ENCODE data around the gene TMEM132E.

TMEM132E gene

DNA sequence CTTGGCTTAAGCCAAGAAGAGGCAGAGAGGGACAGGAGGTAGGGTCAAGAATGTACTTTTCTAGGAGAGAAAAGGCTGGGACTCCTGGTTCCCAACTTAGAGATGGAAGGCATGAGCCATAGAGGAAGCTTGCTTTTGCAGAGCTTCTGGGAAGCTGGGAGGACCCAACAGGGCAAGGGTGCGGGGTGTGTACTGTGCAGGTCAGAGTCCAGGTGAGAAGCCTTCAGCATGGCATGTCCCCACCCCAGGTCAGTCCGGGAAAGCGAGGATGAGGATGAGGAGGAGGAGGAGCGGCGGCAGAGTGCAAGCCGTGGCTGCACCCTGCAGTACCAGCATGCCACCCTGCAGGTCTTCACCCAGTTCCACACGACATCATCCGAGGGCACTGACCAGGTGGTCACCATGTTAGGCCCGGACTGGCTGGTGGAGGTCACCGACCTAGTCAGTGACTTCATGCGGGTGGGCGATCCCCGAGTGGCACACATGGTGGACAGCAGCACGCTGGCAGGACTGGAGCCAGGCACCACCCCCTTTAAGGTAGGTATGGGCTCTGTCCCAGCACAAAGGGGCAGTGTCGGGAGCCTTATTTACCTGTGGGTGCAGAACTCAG lies 55.3 kb downstream of the TMEM132E start:
- no peak for DNase-seq (ENCODE audit: low spot score)

DNA sequence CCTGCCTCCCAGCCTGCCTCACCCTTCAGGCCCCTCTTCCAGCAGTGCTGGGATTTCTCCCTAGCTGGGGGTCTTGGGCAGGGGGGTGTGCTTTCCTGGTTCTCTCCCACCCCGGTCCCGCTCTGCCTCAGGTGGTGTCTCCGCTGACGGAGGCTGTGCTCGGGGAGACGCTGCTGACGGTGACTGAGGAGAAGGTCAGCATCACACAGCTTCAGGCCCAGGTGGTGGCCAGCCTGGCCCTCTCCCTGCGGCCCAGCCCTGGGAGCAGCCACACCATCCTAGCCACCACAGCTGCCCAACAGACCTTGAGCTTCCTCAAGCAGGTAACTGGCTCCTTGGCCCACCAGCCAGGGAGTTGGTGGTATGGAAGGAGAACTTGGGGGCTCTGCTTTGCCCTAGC lies 56.5 kb downstream of the TMEM132E start:
- no peak for DNase-seq (ENCODE audit: low spot score)

DNA sequence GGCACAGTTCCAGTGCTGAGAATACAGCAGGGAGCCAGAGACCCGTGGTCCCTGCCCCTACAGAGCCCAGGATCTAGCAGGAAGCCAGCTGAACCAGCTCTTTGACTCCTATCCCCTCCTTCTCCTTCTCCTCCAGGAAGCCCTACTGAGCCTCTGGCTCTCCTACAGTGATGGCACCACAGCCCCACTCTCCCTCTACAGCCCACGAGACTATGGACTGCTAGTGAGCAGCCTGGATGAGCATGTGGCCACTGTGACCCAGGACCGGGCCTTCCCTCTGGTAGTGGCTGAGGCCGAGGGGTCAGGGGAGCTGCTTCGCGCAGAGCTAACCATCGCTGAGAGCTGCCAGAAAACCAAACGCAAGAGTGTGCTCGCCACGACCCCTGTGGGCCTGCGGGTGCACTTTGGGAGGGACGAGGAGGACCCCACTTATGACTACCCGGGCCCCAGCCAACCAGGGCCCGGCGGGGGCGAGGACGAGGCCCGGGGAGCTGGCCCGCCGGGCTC lies 57.7 kb downstream of the TMEM132E start:
- no peak for DNase-seq (ENCODE audit: low spot score)

DNA sequence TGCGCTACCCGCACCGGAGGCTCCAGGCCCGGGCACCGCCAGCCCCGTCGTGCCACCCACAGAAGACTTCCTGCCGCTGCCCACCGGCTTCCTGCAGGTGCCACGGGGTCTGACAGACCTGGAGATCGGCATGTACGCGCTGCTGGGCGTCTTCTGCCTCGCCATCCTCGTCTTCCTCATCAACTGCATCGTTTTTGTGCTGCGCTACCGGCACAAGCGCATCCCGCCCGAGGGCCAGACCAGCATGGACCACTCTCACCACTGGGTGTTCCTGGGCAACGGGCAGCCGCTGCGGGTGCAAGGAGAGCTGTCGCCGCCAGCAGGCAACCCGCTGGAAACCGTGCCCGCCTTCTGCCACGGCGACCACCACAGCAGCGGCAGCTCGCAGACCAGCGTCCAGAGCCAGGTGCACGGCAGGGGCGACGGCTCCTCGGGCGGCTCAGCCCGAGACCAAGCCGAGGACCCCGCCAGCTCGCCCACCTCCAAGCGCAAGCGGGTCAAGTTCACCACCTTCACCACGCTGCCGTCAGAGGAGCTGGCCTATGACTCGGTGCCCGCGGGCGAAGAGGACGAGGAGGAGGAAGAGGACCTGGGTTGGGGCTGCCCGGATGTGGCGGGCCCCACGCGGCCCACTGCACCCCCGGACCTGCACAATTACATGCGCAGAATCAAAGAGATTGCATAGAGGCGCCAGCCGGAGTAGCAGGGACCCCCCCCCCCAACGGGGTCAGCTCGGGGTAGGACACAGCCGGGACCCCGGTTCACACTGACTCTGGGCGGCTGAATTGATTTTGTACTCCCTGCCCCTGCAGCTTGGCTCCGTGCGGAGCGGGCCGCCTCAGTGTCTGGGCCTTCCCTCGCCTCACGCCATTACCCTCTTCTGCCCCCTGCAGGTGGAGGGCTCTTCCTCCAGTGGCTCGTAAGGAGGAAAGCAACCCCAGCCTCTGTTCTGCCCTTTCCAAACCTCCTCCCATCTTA lies 58.5 kb downstream of the TMEM132E start:
- DNase-seq (ENCODE audit: low spot score), result peak; percentile 87

DNA sequence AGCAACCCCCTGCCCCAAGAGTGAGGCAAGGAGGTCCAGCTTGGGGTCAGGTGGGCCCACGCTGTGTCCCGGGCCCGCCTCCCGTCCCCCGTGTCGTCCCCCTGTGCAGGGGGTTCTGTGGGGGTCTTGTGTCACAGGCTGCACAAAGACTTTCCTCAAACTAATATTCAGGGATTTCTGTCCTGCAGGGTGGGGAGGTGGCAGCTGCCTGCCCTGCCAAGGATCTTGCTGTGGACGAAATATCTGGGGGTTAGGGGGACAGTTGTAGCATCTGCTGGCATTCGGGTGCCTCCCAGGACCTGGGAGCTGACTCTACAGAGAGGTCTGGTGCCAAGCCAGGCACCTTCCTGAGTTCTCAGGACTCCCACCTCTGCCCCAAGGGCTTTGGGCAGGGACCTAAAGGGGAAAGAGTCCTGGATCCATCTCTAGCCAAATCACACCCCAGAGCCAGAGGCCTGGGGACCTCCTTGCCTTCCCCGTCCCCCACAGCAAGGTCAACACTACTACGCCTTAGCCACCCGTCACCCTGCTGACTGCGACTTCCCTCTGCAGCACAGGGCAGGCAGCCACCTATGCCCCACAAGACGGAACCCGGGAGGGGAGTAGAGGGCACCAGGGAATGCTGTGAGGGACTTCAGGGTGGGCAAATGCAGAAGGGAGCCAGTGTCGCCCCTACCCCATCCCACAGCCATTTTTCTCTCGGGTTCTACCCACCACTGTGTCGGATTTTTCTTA lies 59.3 kb downstream of the TMEM132E start:
- no peak for DNase-seq (ENCODE audit: low spot score)

DNA sequence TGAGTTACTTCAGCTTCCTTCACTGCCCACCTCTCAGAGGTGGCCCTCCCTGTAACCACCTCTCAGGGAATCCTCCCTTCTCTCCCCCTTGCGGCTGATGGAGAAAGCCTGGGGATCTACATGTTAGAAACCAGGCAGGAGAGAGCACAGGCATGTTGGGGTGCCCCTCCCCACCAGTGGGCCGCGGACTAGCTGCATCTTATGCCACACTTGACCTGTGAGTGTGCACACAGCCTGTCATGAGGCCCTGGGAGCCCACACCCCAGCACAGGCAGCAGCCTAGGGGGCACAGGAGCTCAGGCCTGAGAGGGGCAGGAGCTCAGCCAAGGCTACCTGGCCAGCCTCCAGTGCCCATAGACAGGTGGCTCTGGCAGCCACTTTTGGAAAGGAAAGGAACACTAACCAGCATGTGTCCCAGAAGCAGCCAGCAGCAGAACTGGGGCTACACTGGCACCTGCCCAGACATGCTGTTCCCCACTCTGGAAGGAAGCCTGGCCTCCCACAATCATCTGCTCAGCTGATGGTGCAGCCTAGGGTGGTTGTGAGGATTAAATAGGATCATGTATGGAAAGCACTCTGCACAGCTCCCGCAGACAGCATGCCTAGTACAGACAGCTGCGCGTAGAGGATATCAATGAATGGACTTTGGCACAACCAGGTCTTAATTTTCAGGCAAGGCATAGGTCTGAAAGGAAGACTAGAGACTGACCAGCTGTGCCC lies 60.5 kb downstream of the TMEM132E start:
- DNase-seq (ENCODE audit: low spot score), result no peak

DNA sequence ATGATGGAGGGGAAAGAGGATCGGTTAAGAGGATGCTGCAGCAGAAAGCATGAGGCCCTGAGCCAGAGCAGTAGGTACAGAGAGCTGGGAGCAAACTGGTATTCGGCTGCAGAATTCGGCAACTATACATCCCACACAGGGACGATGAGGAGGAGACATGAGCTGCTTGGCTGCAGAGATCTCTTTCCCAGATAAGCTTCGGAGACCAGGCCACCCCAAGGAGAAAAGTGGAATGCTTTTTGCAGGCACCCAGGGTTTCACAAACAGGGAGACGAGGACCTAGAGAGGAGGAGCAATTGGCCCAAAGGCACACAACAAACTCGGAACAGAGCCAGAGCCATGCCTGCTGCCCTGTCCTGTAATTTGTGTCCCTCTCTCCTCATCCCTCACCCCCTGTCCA lies 62.0 kb downstream of the TMEM132E start:
- DNase-seq (ENCODE audit: low spot score), result no peak

DNA sequence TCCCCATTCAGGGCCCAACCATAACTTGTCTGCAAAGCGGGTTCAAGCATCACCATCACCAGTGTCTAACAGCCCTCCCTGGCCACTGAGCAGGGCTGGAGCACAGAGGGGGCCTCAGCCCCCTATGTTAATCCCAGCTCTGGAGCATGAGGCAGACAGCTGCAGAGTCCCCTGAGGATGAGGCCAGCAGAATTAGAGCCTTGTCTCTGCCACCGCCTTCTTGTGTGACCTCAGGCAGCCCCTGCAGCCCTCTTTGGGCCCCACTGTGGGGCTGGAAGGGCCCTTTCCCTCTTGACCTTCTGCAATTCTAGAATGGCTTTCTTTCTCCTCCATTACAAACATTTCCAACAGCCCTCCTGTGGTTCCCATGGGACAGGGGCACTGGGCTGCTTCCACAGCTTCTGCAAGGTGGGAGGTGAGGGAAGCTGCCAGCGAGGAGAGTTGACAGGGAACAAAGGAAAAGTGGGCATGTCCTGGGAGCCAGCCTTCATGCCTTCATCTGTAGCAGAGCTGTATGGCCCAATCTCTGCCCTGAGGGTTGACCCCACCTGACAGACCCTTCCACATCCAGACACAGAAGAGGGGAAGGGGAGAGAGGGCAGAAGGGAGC lies 65.7 kb downstream of the TMEM132E start:
- no peak for DNase-seq (ENCODE audit: low spot score)

DNA sequence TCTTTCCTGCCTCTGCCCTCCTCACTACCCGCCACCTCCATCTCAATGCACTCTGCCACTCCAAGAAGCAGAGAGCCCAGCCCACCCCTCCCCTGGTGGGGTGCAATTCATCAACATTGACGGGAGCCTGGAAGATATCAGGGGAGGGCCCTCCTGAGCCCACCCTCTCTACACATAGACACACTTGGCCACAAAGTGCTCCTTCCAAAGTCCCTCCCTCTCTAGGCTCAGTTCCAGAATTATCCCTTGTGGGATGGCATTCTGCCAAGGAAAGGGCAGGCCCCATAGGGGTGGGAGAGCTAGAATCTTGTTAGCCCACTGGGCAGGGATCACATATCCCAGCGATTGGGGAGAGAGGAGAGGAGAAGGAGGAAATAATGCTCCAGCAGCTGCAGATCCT lies 66.2 kb downstream of the TMEM132E start:
- no peak for DNase-seq (ENCODE audit: low spot score)

DNA sequence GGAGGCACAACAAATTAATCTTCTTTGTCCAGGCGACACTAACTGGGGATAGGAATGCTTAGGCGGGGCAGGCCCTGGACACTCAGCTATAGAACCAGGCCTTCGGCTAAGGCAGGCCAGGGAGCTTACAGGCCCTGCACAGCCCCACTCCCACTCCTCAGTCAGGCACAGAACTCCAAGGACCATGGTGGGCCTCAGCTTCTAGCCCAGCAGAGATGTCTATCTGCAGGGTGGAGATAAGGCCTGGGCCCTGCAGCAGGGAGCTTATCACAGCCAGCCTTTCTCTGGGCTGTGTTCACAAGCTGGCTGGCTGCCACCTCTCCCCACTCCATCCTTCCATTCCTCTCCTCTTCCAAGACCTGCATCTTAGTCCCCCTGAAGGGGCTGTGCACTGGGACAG lies 68.1 kb downstream of the TMEM132E start:
- no peak for DNase-seq (ENCODE audit: low spot score)

DNA sequence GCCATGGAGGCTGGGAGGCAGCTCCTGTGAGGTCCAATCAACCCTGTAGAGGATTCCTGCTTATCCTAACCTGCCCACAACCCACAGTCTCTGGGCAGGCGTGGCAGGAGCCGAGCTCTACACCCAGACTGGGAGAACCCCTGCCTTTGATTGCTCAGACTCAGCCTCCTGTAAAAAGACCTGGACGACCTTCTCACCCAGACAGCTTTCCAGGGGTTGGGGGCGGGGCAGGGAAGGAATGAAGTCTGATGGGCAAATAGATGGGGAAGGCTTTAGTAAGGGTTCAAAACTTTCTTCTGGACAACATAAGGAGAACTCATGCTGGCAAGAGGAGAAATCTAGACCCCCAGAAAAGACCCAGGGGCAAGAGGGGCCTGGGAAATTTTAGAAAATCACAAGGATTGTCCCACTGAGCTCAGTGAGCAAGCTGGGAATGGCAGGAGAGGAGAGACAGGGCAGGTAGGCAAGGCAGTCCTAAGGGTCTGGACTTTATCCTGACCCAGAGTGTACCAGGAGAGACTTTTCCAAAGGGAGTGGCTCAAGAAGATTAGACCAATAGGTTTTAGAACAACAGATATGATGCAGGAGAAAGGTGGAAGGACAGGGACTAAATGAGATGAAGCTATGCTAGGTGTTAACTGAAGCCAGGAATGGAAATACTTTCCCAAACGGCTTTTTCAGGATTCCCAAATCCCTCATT lies 70.8 kb downstream of the TMEM132E start:
- no peak for DNase-seq (ENCODE audit: low spot score)

DNA sequence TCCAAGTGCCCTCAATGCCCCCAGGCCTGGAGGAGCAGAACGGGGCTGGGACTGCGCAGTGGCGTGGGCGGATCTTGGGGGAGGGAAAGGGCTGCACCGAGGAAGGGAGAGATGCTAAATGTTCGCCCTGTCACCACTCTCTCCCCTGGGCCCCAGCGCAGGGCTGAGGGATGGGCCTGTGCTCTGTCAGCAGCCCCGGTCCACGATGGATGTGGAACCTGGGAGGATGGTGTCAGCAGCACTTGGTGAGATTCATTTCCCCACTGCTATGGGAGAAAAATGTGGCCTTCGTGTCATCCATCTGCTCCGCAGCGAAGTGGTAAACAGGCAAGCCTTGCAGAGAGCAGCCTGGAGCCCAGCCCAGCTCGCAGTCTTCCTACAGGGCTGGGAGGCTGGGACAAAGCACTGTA lies 72.0 kb downstream of the TMEM132E start:
- no peak for DNase-seq (ENCODE audit: low spot score)

DNA sequence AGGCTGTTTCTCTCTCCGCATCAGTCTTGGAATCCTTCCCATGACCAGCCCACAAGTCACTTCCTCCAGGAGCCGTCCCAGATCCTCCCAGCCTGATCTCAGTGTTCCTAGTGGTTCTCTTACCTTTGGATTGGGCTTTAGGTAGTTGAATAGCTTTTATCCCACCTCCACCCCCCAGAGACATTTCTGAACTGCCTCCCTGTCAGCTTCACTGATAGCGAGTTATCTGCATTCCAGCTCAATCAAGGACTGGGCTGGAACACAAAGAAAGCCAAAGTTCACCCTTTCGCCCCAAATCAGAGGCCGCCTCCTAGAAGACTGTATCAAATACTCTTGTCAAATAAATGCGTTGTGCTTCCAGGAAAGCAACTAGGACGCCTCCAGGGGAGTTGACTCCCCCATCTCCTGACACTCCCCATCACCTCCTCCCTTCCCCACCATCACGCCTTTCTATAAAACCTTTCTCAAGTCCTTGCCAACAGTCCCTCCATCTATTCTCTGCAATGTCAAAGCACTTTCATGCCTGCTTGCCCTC lies 72.7 kb downstream of the TMEM132E start:
- no peak for DNase-seq (ENCODE audit: low spot score)

DNA sequence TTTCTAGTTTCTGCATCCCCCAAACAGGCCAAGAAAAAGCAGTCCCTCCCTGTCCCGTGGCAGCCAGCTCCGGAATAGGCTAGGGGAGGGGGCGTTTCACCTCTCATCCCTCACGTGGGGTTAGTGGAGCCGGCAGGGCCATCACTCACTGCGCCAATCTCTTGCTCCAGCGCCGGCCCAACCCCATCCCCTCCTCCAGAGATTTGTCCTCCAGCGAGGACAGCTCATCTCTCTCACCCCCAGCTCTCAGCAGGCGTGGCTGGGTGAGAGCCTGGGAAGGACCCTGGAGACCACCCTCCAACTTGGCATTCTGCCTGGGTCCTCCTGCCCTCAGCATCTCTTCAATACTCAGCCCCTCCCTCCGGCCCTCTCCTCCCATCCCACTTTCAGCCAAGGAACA lies 74.1 kb downstream of the TMEM132E start:
- no peak for DNase-seq (ENCODE audit: low spot score)

DNA sequence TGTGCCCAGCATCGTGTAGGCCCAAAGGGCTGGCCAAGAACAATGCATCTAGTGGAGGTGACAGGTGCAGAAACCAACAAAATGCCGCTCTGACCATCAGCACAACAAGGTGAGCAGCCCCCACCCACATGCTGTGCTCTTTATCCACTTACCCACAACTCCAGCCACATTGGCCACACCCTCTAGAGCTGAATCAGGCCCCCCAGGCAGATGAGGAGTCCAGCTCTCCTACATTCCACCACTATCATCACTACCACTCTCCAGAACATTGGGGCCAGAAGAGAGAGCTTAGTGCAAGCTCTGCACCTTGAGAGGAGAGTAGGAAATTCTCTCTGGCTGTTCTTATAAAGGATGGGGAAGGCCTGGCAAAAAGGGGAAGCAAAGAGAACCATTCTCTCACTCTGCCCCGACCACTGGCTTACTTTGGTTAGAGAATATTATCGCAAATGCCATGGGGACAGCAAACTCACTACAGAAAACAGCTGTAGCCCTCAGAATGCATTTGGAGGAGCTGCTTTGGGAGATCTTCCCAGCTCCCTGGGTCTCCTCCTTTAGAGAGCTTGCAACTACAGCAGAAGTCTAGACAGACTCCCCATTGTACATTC lies 75.0 kb downstream of the TMEM132E start:
- no peak for DNase-seq (ENCODE audit: low spot score)

DNA sequence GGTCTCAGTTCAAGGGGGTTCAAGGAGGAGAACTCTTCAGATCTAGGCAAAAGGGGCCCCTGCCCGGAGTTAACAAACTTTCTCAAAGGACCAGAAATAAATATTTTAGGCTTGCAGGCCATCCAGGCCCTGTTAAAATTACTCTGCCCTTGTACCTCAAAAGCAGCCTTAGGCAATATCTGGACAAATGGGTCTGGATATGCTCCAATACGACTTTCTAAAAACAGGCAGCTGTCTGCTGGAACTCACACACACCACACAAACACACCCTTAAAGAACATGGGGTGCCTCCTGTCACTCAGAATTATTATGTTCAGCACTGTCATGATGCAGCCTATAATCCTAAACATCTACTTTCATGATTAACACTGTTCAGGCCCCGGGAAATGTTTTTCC lies 75.5 kb downstream of the TMEM132E start:
- no peak for DNase-seq (ENCODE audit: low spot score)

DNA sequence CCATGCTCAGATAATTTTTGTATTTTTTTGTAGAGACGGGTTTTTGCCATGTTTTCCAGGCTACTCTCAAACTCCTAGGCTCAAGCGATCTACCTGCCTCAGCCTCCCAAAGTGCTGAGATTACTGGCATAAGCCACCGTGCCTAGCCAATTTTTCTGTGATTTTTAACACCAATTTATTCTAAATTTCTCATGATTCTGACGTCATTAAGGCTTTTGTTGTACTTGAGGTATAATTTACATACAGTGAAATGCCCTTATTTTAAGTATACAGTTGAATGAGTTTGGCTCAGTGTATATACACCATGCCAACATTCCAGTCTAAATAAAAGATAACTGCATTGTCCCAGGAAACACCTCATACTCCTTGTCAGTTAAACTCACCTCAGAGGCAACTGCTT lies 77.4 kb downstream of the TMEM132E start:
- DNase-seq (ENCODE audit: low spot score), result no peak

DNA sequence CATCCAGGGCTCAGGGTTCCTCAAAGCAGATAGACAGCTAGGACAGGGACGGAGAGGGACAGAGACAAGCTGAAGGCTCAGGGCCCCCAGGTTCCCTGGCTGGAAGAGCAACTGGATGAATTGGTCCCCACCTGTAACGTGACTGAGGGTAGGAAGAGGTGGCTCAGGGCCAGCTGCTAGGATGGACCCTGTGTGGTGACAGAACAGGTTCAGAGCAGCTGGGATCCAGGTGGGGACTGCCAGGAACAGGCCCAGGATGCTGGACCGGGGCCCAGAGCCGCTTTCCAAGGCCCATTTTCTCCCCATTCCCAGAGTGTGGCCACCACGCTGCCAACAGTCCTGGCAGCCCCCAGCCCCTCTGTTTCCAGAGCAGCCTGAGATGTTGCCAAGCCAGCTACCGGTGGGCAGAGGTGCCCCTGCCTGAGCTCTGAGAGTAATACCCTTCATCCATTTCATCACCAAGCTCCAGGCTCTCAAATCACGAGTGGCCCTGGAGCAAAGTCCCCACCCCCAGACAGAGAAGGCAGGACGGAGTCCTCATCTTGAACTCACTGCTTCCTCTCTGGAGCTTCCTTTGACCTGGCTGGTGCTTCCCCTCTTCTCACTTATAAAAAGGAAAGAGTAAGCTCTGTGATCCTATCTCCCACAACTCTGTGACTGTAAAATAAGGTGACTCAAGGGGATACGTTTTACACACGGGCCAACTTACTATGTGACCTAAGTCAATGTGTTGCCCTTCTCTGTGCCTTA lies 79.6 kb downstream of the TMEM132E start:
- DNase-seq (ENCODE audit: low spot score), result no peak

DNA sequence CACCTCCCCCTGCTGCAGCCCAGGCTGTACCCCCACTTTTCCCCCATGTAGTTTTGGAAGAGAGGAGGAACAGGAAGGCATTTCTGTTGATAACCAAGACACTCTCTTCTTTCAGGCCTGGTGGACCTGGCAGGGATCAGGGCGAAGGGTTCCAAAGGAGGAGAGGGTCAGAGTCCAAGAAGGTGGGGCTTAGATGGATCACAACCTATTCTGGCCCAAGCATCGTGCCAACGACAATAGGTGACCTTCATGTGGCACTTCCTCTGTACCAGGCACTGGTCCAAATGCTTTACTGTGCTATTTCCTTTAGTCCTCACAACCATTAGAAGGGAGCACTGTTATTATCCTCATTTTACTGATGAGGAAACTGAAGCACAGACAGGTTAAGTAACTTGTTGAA lies 84.3 kb downstream of the TMEM132E start:
- DNase-seq (ENCODE audit: low spot score), result no peak

Measured in AG08396 (cell line).